Measurements from ENCODE around the gene PELI3. TPM values are rescaled to one million over a fixed set of nuclear protein-coding genes. Genes with fewer than 3 reads are reported as not detected.

Gene PELI3
- total RNA-seq, 1 experiment from 2014 or later, result 5.6 TPM

DNA sequence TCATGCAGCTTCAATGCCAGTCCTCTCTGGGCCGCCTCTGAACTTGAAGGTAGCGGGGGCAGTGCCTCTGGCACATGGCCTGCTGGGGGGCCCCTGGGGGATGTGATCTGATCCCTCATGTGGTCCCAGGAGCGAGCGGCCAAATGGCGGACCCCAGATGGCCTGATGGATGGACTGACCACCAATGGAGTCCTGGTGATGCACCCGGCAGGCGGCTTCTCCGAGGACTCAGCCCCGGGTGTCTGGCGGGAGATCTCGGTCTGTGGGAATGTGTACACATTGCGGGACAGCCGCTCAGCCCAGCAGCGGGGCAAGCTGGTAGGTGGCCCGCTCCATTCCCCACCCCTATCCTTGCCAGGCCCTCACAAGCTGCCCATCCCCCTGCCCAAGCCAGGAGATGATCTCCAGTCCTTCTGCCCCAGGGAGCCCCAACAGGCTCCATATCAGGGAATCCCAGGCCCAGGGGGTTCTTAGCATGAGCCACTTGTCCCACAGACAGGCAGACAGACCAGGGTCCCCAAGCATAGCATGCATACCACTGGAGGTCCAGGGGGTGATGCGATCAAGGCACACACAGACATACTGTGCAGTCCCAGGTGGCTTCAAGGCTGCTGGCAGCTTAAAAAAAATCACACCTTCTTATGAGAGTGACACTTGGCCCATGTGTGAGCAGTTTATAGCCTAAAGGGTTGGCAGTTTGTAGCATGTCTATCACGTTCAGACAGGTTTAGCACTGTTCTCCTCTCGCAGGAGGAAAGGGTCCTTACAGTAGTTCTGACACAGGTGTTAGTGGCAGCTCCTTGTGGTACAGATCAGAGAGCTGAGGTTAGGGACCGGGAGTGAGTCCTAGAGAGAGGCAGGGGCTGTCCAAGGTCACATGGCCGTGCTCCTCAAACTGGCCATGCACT lies 7.2 kb downstream of the PELI3 start:
- DNase-seq (ENCODE audit: low spot score), result no peak

DNA sequence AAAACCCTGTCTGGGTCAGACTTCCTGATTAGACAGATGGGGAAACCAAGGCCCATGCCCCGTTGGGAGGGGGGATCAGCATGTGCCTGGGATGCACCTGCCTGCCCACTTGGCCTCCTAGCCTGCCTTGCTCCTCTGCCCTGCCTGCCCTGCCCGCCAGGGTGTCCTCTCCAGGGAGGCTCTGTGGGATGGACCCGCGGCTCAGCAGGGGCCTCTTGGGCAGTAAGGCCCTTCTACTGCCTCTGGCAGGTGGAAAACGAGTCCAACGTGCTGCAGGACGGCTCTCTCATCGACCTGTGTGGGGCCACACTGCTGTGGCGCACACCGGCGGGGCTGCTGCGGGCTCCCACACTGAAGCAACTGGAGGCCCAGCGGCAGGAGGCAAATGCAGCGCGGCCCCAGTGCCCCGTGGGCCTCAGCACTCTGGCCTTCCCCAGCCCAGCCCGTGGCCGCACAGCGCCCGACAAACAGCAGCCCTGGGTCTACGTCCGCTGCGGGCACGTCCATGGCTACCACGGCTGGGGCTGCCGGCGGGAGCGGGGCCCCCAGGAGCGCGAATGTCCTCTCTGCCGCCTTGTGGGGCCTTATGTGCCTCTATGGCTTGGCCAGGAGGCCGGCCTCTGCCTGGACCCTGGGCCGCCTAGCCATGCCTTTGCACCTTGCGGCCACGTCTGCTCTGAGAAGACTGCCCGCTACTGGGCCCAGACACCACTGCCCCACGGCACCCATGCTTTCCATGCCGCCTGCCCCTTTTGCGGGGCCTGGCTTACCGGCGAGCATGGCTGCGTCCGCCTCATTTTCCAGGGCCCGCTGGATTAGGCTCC lies 8.9 kb downstream of the PELI3 start:
- DNase-seq (ENCODE audit: low spot score), result no peak

DNA sequence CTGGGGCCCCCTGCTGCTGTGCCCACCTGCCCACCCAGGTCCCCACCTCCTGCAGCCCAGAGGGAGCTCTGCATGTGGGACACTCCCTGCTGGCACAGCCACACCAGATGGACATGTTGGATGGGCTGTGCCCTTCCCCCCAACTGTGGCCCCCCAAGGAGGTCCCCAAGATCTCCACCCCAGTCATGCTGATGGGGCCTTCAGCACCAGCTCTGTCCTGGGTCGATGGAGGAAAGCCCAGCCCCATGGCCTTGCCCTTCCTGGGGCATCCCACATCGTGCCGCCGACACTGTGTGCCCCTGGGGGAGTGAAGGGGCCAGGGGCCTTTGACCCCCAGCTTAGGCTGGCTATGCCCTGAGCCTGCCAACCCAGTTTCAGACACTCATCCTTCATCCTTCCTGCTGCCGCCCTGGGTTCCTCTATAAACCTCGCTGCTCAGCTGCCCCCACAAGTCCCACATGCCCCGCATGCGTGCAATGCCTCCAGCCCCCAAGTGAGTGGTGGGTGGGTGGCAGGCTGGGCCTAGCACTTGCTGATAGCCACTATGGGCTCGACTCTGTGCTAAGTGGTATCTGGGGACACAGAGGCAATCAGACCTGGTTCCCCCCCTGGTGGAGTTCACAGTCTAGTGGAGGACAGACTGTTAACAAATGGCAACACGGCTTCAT lies 9.6 kb downstream of the PELI3 start:
- no peak for DNase-seq (ENCODE audit: low spot score)

DNA sequence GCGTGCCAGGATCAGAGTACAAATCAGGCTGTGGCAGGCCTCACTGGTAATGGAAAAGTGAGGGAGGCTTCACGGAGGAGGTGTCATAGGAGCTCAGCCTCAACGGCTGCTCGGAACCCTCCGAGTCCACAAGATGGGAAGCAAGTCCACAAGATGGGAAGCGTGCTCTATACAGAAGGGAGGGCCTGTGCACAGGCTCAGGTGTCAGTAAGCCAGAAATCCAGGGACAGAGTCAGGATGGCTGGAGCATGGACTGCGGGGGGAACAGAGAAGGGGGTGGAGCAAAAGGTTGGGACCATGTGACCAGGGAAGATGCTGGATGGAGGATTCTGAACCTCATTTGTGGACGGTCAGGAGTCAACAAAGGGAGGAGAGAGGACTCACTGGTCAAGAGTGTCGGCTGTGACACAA lies 10.1 kb downstream of the PELI3 start:
- no peak for DNase-seq (ENCODE audit: low spot score)

DNA sequence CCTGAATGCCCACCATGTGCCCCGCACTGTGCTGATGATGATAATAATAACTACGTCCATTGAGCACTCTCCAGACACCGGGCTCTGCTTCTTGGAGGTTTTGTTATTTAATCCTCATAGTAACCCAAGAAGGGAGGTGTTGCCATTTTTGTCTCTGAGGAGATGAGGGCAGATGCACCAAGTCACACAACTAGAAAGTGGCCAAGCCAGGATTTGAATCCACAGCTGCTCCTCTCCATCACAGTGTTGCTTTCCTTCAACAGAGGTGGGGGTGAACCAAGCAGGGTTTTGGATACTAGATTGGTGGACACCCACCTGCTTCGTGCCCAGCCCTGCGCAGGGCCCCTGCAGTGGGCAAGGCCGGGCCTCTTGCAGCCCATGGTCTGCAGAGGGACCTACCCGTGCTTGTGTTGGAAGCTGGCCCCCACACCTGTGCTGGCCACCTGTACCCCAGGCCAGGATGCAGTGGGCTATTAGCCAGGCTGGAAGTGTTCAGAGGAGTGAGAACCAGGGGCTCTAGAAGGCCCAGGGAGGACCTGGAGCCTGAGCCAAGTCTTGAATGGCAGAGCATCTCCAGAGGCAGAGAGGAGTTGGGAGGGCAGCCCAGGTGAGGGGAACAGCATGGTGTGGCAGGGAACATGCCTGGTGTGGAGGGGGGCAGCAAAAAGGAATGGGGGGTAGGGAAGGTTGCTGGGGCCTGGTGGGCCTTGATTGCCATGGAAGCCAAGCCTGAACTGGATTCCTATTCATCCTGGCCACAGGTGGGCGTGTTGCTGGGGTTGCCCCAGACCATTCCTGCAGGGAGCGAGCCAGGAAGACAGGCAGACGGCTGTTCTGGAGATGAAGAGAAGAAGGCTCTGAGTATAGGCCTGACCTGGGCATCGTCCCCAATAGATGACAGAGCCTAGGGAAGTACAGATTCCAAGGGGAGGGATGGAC lies 10.8 kb downstream of the PELI3 start:
- DNase-seq (ENCODE audit: low spot score), result no peak

DNA sequence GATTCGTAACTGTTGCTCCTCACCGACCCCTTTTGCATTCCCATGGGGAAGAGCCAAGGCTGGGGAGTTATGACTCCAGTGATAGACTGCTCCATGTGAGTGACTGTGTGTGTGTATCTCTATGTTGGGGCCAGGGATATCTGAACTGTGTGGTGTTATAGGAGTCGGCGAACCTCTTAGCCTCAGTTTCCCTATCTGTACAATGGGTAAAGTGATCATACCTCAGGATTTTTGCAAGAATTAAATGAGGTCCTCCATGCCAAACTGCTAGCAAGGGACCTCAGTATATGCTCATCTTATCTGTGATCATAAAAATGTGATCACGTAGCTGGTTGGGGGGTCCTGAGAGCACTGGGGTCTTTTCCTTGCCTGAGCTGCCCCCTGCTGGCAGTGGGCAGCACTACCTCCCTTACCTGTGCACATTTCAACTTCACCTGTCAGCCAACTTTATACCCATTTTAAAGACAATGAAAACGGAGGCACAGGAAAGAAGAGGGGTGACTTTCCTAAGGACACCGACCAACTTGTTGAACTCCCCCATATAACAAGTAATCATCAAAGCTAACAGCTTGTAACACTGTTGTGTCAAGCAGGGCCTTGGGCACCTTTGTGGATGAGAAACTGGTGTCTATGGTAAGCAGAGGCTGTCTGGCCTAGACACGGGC lies 12.2 kb downstream of the PELI3 start:
- no peak for DNase-seq (ENCODE audit: low spot score)

DNA sequence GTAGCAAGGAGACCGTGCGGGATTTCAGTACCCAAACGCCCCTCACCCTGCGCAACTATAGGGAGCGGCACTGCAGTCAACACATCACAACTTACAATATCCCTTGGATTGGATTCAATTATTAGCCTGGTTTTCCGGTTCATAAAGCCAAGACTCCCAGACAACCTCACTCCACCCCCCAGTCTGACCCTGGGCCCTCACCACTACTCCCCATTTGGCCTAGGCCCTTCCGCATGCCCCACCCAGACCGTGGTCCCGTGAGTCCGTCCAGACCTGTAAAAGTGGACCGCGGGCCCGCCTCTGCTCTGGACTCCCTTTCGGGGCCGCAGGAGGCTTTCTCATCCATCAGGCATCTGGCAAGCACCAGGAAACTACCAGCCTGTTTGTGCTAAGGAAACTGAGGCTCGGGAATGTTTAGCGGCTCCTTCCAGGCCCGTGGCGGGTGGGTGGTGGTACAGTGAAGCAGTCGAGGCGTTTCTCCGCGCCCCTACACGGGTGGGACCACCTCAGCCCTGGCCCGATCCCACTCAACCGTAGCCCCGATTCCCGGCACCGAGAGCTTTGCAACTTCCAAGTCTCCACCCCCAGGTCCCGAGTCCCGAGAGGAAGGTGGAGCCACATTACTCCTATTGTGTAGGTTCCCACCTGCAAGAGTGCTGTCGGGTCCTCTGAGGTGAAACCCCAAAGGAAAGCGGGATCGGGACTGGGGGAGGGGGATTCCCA lies 12.8 kb downstream of the PELI3 start:
- peak; percentile 10 for DNase-seq (ENCODE audit: low spot score)

DNA sequence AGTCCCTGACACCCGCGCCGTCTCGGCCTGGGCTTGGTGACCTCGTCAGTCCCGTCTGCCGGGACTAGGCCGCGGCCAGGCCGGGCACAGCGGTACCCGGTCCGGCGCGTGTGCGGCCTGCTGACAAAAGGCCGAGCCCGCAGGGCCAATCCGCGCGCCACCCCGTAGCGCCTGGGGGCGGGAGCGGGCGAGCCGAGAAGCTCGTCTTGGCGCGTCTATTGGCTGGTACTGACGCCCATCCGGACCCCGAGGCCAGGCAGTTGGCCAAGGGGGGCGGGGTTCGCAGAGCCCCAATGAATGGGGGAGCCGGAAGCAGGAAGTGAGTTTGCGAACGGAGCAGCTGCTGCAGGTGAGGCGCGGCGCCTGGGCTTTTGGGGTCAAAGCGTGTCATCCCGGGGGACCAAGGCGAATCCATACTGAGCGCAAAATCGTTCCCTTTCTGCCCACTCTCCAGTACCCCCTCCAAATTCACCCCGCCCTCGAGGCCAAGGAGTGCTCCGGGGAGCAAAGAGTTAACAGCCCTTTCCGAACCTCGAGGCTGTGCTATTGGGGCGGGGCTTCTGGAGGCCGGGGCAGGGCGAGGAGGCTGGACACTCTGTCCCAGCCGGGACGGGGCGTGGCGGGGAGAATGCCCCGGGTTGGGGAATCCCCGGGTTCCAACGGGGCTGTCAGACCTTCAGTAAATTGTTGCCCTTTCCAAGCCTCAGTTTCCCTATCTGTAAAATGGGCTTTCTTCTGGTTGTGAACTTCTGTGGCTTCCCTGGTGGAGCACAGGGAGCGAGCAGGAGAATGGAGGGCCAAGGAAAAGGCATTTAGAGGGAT lies 13.6 kb downstream of the PELI3 start, which contains the start of gene DPP3:
TSS of gene DPP3 (plus strand) at position 318 of the 822 bp plus-strand sequence. CDS start 1,767 bp downstream, outside the sequence.
- peak; percentile 92 for DNase-seq (ENCODE audit: low spot score)

DNA sequence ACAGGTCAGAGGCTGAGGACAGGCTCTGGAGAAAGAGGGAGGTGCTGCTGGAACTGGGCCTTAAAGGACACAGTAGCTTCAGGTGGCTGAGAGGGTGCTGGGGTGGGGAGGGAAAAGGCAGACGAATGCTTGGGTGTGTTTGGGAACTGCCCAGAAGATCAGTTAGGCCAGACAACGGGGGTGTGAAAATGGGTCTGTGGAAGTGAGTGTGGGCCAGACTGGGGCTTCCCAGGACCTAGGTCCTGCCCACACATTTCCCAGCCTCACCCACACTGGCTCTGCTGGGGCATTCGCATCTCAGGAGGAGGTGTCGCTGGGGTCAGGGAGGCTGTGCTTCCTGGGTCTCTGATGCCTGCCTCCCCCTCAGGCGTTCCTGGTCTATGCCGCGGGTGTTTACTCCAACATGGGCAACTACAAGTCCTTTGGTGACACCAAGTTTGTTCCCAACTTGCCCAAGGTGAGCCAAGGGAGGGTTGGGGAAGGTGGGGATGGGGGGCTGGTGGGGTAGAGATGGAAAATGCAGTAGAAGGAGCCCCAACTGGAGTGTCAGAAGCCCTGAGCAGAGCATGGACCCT lies 18.2 kb downstream of the PELI3 start:
- no peak for DNase-seq (ENCODE audit: low spot score)

DNA sequence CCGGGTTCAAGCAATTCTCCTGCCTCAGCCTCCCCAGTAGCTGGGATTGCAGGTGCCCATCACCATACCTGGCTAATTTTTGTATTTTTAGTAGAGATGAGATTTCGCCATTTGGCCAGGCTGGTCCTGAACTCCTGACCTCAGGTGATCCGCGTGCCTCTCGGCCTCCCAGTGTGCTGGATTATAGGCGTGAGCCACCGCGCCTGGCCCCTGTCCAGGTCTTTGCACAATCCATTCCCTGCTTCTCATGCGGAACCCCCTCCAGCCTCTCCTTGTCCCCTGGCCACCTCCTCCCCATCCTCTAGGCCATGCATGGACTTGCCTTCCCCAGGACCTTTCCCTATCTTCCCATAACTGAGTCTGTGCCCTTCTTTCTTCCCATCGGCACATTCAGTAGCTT lies 22.3 kb downstream of the PELI3 start:
- no peak for DNase-seq (ENCODE audit: low spot score)

DNA sequence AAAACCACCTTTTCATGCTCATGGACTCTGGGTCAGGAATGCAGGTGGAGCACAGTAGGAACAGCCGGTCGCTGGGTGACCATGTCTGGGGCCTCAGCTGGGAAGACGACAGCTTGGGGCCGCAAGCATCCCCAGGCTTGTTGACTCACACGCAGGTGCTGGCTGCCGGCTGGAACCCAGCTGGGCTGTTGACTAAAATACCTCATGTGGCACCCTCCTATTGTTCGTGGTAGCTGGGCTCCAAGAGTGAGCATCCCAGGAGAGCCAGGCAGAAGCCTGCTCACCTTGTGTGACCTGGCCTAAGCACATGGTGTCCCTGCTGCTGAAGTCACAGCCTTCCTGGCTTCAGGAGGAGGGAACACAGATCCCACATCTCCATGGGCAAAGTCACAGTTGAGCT lies 22.9 kb downstream of the PELI3 start:
- no peak for DNase-seq (ENCODE audit: low spot score)

DNA sequence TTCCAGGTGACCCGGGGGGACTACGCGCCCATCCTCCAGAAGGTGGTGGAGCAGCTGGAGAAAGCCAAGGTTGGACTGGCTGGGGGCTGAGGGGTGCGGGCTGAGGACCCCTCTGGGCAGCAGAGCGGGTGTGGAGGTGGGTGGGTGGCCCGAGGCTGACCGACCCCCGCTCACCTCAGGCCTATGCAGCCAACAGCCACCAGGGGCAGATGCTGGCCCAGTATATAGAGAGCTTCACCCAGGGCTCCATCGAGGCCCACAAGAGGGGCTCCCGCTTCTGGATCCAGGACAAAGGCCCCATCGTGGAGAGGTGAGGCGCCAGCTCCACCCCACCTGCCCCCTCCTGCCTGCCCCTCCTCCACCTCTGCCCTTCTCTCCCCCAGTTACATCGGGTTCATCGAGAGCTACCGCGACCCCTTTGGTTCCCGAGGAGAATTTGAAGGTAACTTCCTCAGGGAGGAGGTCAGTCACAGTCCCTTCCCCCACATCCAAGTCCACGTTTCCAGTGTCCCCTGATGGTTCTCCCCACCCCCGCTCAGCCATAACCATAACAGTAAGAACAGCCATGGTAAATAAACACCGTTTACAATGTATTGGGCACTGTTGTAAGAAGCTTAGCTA lies 24.7 kb downstream of the PELI3 start:
- DNase-seq (ENCODE audit: low spot score), result no peak

DNA sequence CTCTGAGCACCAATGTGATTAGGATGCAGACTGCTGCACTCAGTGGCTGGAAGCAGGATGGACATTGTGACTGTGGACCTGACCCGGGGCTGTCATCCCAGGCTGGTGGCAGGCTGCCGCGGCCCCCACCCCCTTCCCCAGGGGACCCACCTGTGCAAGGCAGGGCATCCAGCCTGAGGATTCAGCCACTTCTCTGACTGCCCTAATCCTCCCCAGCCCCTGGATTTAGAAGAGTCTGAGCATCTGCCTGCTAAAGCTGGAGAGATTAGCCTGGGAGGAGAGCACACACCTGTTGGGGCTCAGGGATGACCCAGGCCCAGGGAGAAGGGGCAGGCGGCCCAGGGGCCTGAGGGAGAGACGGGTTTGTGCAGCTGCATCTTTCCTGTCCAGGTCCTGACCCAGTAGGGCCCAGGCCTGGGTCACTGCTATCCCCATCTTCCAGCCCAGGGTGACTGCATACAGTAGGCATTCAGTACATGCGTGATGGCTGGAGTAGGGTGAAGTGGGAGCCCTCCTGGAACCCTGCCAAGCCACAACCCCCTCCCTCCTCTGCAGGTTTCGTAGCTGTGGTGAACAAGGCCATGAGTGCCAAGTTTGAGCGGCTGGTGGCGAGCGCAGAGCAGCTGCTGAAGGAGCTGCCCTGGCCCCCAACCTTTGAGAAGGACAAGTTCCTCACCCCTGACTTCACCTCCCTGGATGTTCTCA lies 25.6 kb downstream of the PELI3 start:
- no peak for DNase-seq (ENCODE audit: low spot score)

DNA sequence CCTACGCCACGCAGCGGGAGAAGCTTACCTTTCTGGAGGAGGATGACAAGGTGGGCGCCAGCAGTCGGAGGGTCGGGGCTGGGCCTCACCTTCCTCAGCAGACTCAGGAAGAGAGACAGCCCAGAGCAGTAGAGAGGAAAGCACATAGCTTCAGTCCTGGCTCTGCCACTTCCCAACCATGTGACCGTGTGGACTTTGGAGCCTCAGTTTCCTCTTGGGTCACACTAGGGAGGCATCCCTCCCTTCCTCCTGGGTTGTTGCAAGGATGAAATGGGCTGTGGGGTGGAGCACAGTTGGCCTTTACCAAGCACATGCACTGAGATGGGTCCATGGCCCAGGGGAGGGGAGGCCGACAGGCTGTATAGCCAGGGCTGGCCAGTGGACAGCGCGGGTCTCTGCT lies 26.4 kb downstream of the PELI3 start:
- no peak for DNase-seq (ENCODE audit: low spot score)

DNA sequence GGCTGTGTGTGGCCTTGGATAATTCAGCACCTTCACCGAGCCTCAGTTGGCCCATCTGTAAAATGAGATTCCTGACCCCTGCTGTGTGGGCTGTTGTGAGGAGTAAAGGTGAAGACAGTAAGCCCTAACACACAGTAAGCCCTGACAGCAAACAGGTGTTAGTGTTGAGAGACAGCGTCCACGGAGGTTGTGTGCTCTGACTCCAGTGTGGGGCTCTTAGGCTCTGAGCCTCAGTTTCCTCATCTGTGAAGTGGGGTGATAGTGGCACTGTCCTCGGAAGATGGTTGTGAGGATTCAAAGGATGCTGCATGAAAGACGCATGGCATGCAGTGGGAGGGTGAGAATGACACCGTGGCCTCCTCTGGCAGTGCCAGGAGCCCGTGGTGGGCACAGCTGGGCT lies 27.8 kb downstream of the PELI3 start:
- DNase-seq (ENCODE audit: low spot score), result no peak

DNA sequence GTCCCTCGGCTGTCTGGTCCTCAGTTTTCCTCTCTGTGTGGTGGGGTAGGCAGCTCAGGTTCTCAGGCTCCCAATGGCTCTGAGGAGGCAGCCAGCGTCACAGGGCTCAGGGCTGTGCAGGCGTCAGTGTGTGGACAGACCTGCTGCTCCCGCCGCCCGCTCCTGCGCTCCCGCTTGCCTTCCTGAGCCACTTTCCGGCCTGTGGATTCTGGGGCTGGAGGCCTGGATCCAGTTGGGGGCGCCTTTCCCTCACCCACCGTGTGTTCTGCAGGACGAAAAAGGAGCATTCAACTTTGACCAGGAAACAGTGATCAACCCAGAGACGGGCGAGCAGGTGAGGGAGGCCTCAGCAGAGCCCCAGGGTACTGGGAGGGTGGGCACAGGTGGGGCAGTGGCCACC lies 28.2 kb downstream of the PELI3 start:
- DNase-seq (ENCODE audit: low spot score), result no peak

DNA sequence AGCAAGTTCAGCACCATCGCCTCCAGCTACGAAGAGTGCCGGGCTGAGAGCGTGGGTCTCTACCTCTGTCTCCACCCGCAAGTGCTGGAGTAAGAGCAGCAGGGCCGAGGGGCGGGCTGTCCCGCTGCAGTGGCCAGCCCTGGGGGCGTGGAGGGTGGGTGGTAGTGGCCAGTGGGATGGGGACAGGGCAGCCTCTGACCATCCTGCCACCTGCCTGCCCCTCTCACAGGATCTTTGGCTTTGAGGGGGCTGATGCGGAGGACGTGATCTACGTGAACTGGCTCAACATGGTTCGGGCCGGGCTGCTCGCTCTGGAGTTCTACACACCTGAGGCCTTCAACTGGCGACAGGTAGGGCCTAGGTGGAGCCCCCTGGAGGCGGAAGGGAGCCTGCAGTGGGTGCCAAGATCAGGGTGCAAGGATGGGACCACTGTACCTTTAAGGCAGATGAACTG lies 28.7 kb downstream of the PELI3 start:
- no peak for DNase-seq (ENCODE audit: low spot score)

Data from H4 (cell line).